H1 (cell line): Measurements from ENCODE around the gene KLHDC8B. TPM values are rescaled to one million over a fixed set of nuclear protein-coding genes. Genes with fewer than 3 reads are reported as not detected.

ENCODE experiments used
- CTCF ChIA-PET: fragments of 300-600 bp; sonication (Branson Sonifier 250); formaldehyde crosslinking; loops from one replicate; lab custom pipeline; 2021; ENCODE audit not compliant: partially characterized antibody; lab: Charles Lee
- POLR2A ChIA-PET: fragments of 300-600 bp; sonication (Branson Sonifier 250); formaldehyde crosslinking; loops from one replicate; lab custom pipeline; 2021; ENCODE audit warnings: inconsistent platforms; ENCODE audit not compliant: partially characterized antibody; lab: Charles Lee
- DNase-seq, 2 experiments: peaks; one replicate each; pipeline versions ENCODE4 v3.0.0 to v3.0.0-alpha.2; 2010 to 2022; ENCODE audit warnings: low spot score in 2 of 2, low read depth in 1 of 2, mixed read lengths in 1 of 2
- FAIRE-seq: peaks from 2 replicates; lab custom pipeline; 2011; peaks lifted over from hg19 to GRCh38; lab: Jason Lieb, UNC
- H2AFZ ChIP-seq: 2 replicates; pipeline ENCODE4 v1.8.1; 2012; ENCODE audit warnings: low read length, inconsistent platforms
- H2AK5ac ChIP-seq: 2 replicates; pipeline ENCODE4 v1.6.1; 2013; ENCODE audit warnings: low read depth, low read length
- H2BK120ac ChIP-seq: replicated peaks from 2 replicates; pipeline ENCODE3; 2013; ENCODE audit warnings: low read depth, low read length, inconsistent platforms
- H2BK12ac ChIP-seq: 2 replicates; pipeline ENCODE4 v1.6.1; 2013; ENCODE audit warnings: low read depth, low read length
- H2BK15ac ChIP-seq: 2 replicates; pipeline ENCODE4 v1.6.1; 2013; ENCODE audit warnings: low read length
- H2BK20ac ChIP-seq: 2 replicates; pipeline ENCODE4 v1.6.1; 2013; ENCODE audit warnings: low read length
- H2BK5ac ChIP-seq: 2 replicates; pipeline ENCODE4 v1.6.1; 2013; ENCODE audit warnings: low read depth, low read length
- H3K14ac ChIP-seq: 2 replicates; pipeline ENCODE4 v1.6.1; 2013; ENCODE audit warnings: inconsistent platforms; ENCODE audit not compliant: insufficient read length
- H3K18ac ChIP-seq: 2 replicates; pipeline ENCODE4 v1.6.1; 2013; ENCODE audit warnings: low read length; ENCODE audit errors: extremely low read depth
- H3K23ac ChIP-seq: 2 replicates; pipeline ENCODE4 v1.6.1; 2013; ENCODE audit warnings: inconsistent platforms; ENCODE audit not compliant: insufficient read length
- H3K23me2 ChIP-seq: 2 replicates; pipeline ENCODE4 v1.6.1; 2013; ENCODE audit warnings: low read depth, low read length
- H3K27ac ChIP-seq: 2 replicates; pipeline ENCODE4 v1.6.1; 2011; ENCODE audit warnings: low read depth, low read length, inconsistent platforms
- H3K27me3 ChIP-seq, 4 experiments: replicated peaks in 1 of 4; 1 replicate in 1 of 4; 2 replicates in 3 of 4; pipeline versions ENCODE4 v1.6.1 to v1.8.1; 2011 to 2013; ENCODE audit warnings: low read length in 3 of 4, mild to moderate bottlenecking in 3 of 4, inconsistent platforms in 2 of 4, mixed read lengths in 2 of 4, moderate library complexity in 1 of 4; ENCODE audit not compliant: control insufficient read depth in 3 of 4, insufficient read depth in 3 of 4; ENCODE audit errors: extremely low read depth in 1 of 4
- H3K36me3 ChIP-seq, 4 experiments: 2 replicates each; pipeline versions ENCODE4 v1.6.1 to v1.8.1; 2011 to 2013; ENCODE audit warnings: mild to moderate bottlenecking in 4 of 4, low read length in 3 of 4, moderate library complexity in 2 of 4, control low read depth in 1 of 4, inconsistent platforms in 1 of 4; ENCODE audit not compliant: insufficient read depth in 4 of 4, control insufficient read depth in 2 of 4
- H3K4ac ChIP-seq: replicated peaks from 2 replicates; pipeline ENCODE3; 2013; ENCODE audit warnings: low read length, low read depth, mixed read lengths, inconsistent platforms; ENCODE audit not compliant: insufficient read length
- H3K4me1 ChIP-seq, 4 experiments: replicated peaks in 1 of 4; 1 replicate in 1 of 4; 2 replicates in 3 of 4; pipeline versions ENCODE4 v1.6.1 to v1.8.1; 2011 to 2013; ENCODE audit warnings: low read length in 3 of 4, inconsistent platforms in 2 of 4, mixed read lengths in 1 of 4; ENCODE audit not compliant: insufficient read depth in 4 of 4, control insufficient read depth in 3 of 4
- H3K4me2 ChIP-seq, 2 experiments: 2 replicates each; pipeline versions ENCODE4 v1.6.1 to v1.8.1; 2011 to 2013; ENCODE audit warnings: low read depth in 2 of 2, low read length in 2 of 2, control low read depth in 1 of 2, inconsistent platforms in 1 of 2, mild to moderate bottlenecking in 1 of 2; ENCODE audit not compliant: insufficient read depth in 1 of 2
- H3K4me3 ChIP-seq, 4 experiments: fragments of 200-600, 300-600 bp in 1 of 4; sonication (generic), shearing (Covaris generic), sonication (Bioruptor Twin) in 1 of 4; 2 replicates each; pipeline versions ENCODE4 v1.5.1 to v1.8.1; 2011 to 2016; ENCODE audit warnings: low read length in 4 of 4, low read depth in 3 of 4, control low read depth in 2 of 4, inconsistent platforms in 2 of 4, mild to moderate bottlenecking in 2 of 4, mixed read lengths in 1 of 4, moderate library complexity in 1 of 4; ENCODE audit not compliant: insufficient read depth in 2 of 4; ENCODE audit errors: extremely low read depth in 1 of 4
- H3K56ac ChIP-seq: replicated peaks from 2 replicates; pipeline ENCODE3; 2013; ENCODE audit warnings: low read depth, mild to moderate bottlenecking, mixed read lengths, low read length, inconsistent platforms; ENCODE audit not compliant: insufficient read length
- H3K79me1 ChIP-seq: 2 replicates; pipeline ENCODE4 v1.6.1; 2013; ENCODE audit warnings: low read depth, low read length, control low read depth
- H3K79me2 ChIP-seq, 2 experiments: 2 replicates each; pipeline versions ENCODE4 v1.6.1 to v1.8.1; 2012 to 2013; ENCODE audit warnings: low read length in 2 of 2, mild to moderate bottlenecking in 2 of 2, inconsistent platforms in 1 of 2; ENCODE audit not compliant: insufficient read depth in 2 of 2, control insufficient read depth in 1 of 2
- H3K9ac ChIP-seq, 4 experiments: replicated peaks in 1 of 4; 1 replicate in 1 of 4; 2 replicates in 3 of 4; pipeline versions ENCODE4 v1.6.1 to v1.8.1; 2011 to 2013; ENCODE audit warnings: low read depth in 3 of 4, low read length in 3 of 4, control low read depth in 2 of 4, mild to moderate bottlenecking in 2 of 4, moderate library complexity in 2 of 4, inconsistent platforms in 1 of 4; ENCODE audit errors: extremely low read depth in 1 of 4
- H3K9me3 ChIP-seq, 2 experiments: 2 replicates each; pipeline versions ENCODE4 v1.6.1 to v1.8.1; 2012 to 2013; ENCODE audit warnings: mild to moderate bottlenecking in 2 of 2, moderate library complexity in 2 of 2, control low read depth in 1 of 2, inconsistent platforms in 1 of 2, low read depth in 1 of 2, low read length in 1 of 2, mixed read lengths in 1 of 2; ENCODE audit not compliant: insufficient read depth in 2 of 2
- H4K20me1 ChIP-seq, 2 experiments: replicated peaks in 1 of 2; 2 replicates each; pipeline versions ENCODE3 to v1.8.1; 2011 to 2013; ENCODE audit warnings: inconsistent platforms in 2 of 2, low read length in 2 of 2, mild to moderate bottlenecking in 1 of 2; ENCODE audit not compliant: insufficient read depth in 2 of 2, control insufficient read depth in 1 of 2
- H4K5ac ChIP-seq: 2 replicates; pipeline ENCODE4 v1.6.1; 2013; ENCODE audit warnings: low read length, low read depth, mixed read lengths, inconsistent platforms; ENCODE audit not compliant: insufficient read length
- H4K8ac ChIP-seq: 2 replicates; pipeline ENCODE4 v1.8.0; 2013; ENCODE audit warnings: mild to moderate bottlenecking, moderate library complexity, low read length, inconsistent platforms; ENCODE audit not compliant: insufficient read depth; ENCODE audit errors: extremely low read depth
- H4K91ac ChIP-seq: replicated peaks from 2 replicates; pipeline ENCODE3; 2013; ENCODE audit warnings: low read length, mixed read lengths, inconsistent platforms; ENCODE audit not compliant: insufficient read length
- JUND ChIP-seq: IDR thresholded peaks from 2 replicates; pipeline ENCODE4 v1.6.1; 2011; ENCODE audit warnings: mild to moderate bottlenecking, improper control_type of control experiment, low read length
- WGBS, 2 experiments: shearing (Covaris generic) in 1 of 2; methylation state at CpG; one replicate each; pipeline versions ENCODE4 v1.1.6 to v1.1.7; 2013 to 2015; ENCODE audit warnings: low lambda C conversion rate in 2 of 2, mixed read lengths in 2 of 2, inconsistent platforms in 1 of 2, low coverage in 1 of 2, missing lambda C conversion rate in 1 of 2; ENCODE audit not compliant: insufficient replicate concordance in 2 of 2, insufficient coverage in 1 of 2, insufficient read length in 1 of 2; ENCODE audit errors: extremely low coverage in 1 of 2, missing lambda C conversion rate in 1 of 2; 5-methylcytosine and 5-hydroxymethylcytosine counted together
- polyA plus RNA-seq, 7 experiments: library from polyadenylated mRNA; depleted of rRNA in 3 of 7; stranded (reverse) in 5 of 7; unstranded in 2 of 7; fragments of >200 nt in 5 of 7; fragments of 200-250 nt in 2 of 7; gene quantifications; 1 replicate in 5 of 7; 2 replicates in 1 of 7; 4 replicates in 1 of 7; pipeline versions ENCODE4 v1.2.1 to v1.2.3, GENCODE V29; 2011 to 2013; ENCODE audit warnings: missing spikeins in 2 of 7, mixed read lengths in 2 of 7
- total RNA-seq: library from RNA; stranded (reverse); fragmentation: NEBNext Ultra II Directional; extraction: Animal tissue kit (Norgen Biotek cat#: 25700); gene quantifications from 2 replicates; pipeline ENCODE4 v1.2.1, GENCODE V29; 2021

The KLHDC8B gene
- total and polyA plus RNA-seq, 2 of the 8 experiments (the other 6 are each of a cell fraction or from before 2014, with no cell fraction given): 15.8 to 21.3 TPM

DNA sequence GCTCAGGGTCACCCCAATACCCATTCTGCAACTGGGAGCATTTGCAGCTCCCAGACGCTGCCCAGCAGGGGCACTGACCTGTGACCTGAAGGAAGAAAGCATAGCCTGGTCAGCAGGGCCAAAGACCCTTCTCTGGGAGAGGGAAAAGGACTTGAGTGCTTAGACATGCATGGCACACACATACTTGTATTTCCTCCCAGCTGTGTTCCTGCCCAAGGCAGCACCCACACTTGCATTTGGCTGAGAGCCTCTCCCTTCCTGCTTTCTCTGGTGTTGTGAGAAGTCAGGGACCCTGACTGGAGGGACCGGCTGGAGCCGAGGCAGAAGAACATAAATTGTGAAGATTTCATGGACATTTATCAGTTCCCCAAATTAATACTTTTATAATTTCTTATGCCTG lies 31.3 kb upstream of the KLHDC8B start:
- Histone ChIP-seq H3K23ac (no peak overlapping the region), H3K18ac (no peak overlapping the region), H3K4me3 (no peak overlapping the region), H3K4me1 (no peaks in the 10 kb centered on the region), H4K20me1 (peaks cover 0 to 1% of the 10 kb centered on the region in 2 experiments), H3K23me2 (no peaks in the 10 kb centered on the region), H4K91ac (no peak overlapping the region), H3K79me2 (no peaks in the 10 kb centered on the region), H3K27ac (no peak overlapping the region), H4K5ac (no peak overlapping the region), H2BK120ac (no peak overlapping the region), H3K27me3 (no peaks in the 10 kb centered on the region; a peak in 2 of 7 replicates), H4K8ac (no peak overlapping the region), H3K14ac (no peak overlapping the region), H3K9me3 (peaks cover 4 to 8% of the 10 kb centered on the region in 2 experiments), H3K56ac (no peak overlapping the region), H2BK15ac (0 out of 2 replicates have a peak overlapping the region, but pooled peaks have one; percentile 61), H2AFZ (no peak overlapping the region), H3K4me2 (no peak overlapping the region), H3K4ac (no peak overlapping the region), H2BK5ac (no peak overlapping the region), H3K9ac (no peak overlapping the region), H2AK5ac (no peak overlapping the region), H3K36me3 (no peaks in the 10 kb centered on the region), H2BK20ac (no peak overlapping the region), H2BK12ac (no peak overlapping the region; the same call in 1 of the 2 replicates), H3K79me1 (no peaks in the 10 kb centered on the region)
- WGBS, 2 experiments: 69% methylated on average over 3 of the region's 3 CpGs; no CpG with 5 or more reads in 1 of the 2 experiments
- CTCF ChIA-PET: interaction anchor here (1.2 kb wide), 1 partner anchor 19 kb away, joined by 3 read pairs; the partner anchor contains the start of gene USP19
- FAIRE-seq (no peak), DNase-seq (no peak)
- no peak for TF ChIP-seq JUND
- POLR2A ChIA-PET: interaction anchor here (0.6 to 1.8 kb wide), 3 partner anchors 10 to 340 kb away, joined by 3 to 4 read pairs (median 4); no protein-coding TSS in a partner anchor
